OCI-LY1 (cell line): ENCODE measurements around the gene ITGAV.

Experiments used
- H2AFZ ChIP-seq: fragments of 200-600 bp; sonication (generic), shearing (Covaris generic); 2 replicates; pipeline ENCODE4 v1.6.0; 2014; ENCODE audit warnings: antibody characterized with exemption, mild to moderate bottlenecking, low read length
- H3F3A ChIP-seq: fragments of 200-600 bp; sonication (generic), shearing (Covaris generic); 2 replicates; pipeline ENCODE4 v1.6.0; 2014; ENCODE audit warnings: mild to moderate bottlenecking, antibody characterized with exemption, low read length, moderate library complexity; ENCODE audit not compliant: insufficient read depth
- H3K27ac ChIP-seq: fragments of 200-600 bp; sonication (generic); 2 replicates; pipeline ENCODE4 v1.5.1; 2014; ENCODE audit warnings: low read length, mixed run types, mild to moderate bottlenecking, low read depth; ENCODE audit not compliant: poor library complexity, severe bottlenecking
- H3K27me3 ChIP-seq: fragments of 200-600 bp; sonication (generic); 2 replicates; pipeline ENCODE4 v1.6.0; 2014; ENCODE audit warnings: antibody characterized with exemption, mild to moderate bottlenecking, low read length, moderate library complexity; ENCODE audit not compliant: insufficient read depth
- H3K36me3 ChIP-seq: fragments of 200-600 bp; sonication (generic); 2 replicates; pipeline ENCODE4 v1.6.1; 2014; ENCODE audit warnings: mild to moderate bottlenecking, antibody characterized with exemption, low read length, moderate library complexity, mixed read lengths; ENCODE audit not compliant: insufficient read depth
- H3K4me1 ChIP-seq: fragments of 200-600 bp; sonication (generic); 2 replicates; pipeline ENCODE4 v1.5.1; 2014; ENCODE audit warnings: mild to moderate bottlenecking, low read length, moderate library complexity; ENCODE audit not compliant: insufficient read depth, severe bottlenecking
- H3K4me2 ChIP-seq: fragments of 200-600 bp; sonication (generic), shearing (Covaris generic); 2 replicates; pipeline ENCODE4 v1.6.1; 2014; ENCODE audit warnings: low read length
- H3K4me3 ChIP-seq: fragments of 200-600 bp; sonication (generic); 2 replicates; pipeline ENCODE4 v1.5.1; 2014; ENCODE audit warnings: low read length, low read depth, mild to moderate bottlenecking, mixed read lengths; ENCODE audit not compliant: poor library complexity, severe bottlenecking
- H3K79me2 ChIP-seq: fragments of 200-600 bp; shearing (Covaris generic); 2 replicates; pipeline ENCODE4 v1.6.1; 2016; ENCODE audit warnings: mixed run types, low read length, mixed read lengths; ENCODE audit not compliant: insufficient read depth
- H3K9ac ChIP-seq: fragments of 200-600 bp; sonication (generic), shearing (Covaris generic); 2 replicates; pipeline ENCODE4 v1.6.1; 2014; ENCODE audit warnings: mild to moderate bottlenecking, low read length, mixed read lengths
- H3K9me2 ChIP-seq: fragments of 200-600 bp; sonication (generic), shearing (Covaris generic); 2 replicates; pipeline ENCODE4 v1.6.1; 2014; ENCODE audit warnings: low read depth, mild to moderate bottlenecking, low read length, mixed read lengths
- H3K9me3 ChIP-seq: fragments of 200-600 bp; shearing (Covaris generic); 2 replicates; pipeline ENCODE4 v1.6.1; 2014; ENCODE audit warnings: low read length, mixed read lengths
- H4K20me1 ChIP-seq: fragments of 200-600 bp; sonication (generic), shearing (Covaris generic); 2 replicates; pipeline ENCODE4 v1.6.0; 2016; ENCODE audit warnings: mild to moderate bottlenecking, low read length; ENCODE audit not compliant: insufficient read depth
- CTCF ChIP-seq: fragments of 200-600 bp; sonication (generic), shearing (Covaris generic); IDR thresholded peaks from 2 replicates; pipeline ENCODE4 v1.5.1; 2017; ENCODE audit warnings: mild to moderate bottlenecking, antibody characterized with exemption, low read length, moderate library complexity, mixed read lengths
- EZH2 ChIP-seq: fragments of 200-600 bp; sonication (generic), shearing (Covaris generic); IDR thresholded peaks from 2 replicates; pipeline ENCODE4 v1.8.0; 2017; ENCODE audit warnings: borderline replicate concordance, mixed run types, mild to moderate bottlenecking, antibody characterized with exemption, low read length, moderate library complexity, mixed read lengths

ITGAV gene

GRCh38 chr2:186716004-186716403, 126.1 kb downstream of the ITGAV start:
- H3K4me1 ChIP-seq, result no peaks in the 10 kb centered on the region
- no peak overlapping the region for H3K27ac ChIP-seq
- no peaks in the 10 kb centered on the region for H3K36me3 ChIP-seq
- no peak for TF ChIP-seq CTCF
- no peak for TF ChIP-seq EZH2
- H3K9me2 ChIP-seq, result no peaks in the 10 kb centered on the region
- no peaks in the 10 kb centered on the region for H3K27me3 ChIP-seq
- H3K4me3 ChIP-seq, result no peak overlapping the region
- no peak overlapping the region for H2AFZ ChIP-seq
- H3K79me2 ChIP-seq, result no peaks in the 10 kb centered on the region
- no peak overlapping the region for H3K9ac ChIP-seq
- no peaks in the 10 kb centered on the region for H3F3A ChIP-seq
- no peaks in the 10 kb centered on the region for H3K9me3 ChIP-seq
- H3K4me2 ChIP-seq, result no peak overlapping the region
- no peaks in the 10 kb centered on the region for H4K20me1 ChIP-seq

GRCh38 chr2:186716899-186717298, 127.0 kb downstream of the ITGAV start:
- Histone ChIP-seq H2AFZ (no peak overlapping the region), H3K79me2 (no peaks in the 10 kb centered on the region), H3K4me2 (no peak overlapping the region), H3K4me3 (no peak overlapping the region), H3K4me1 (no peaks in the 10 kb centered on the region), H3K9me2 (no peaks in the 10 kb centered on the region), H3K27me3 (no peaks in the 10 kb centered on the region), H3K9ac (no peak overlapping the region), H3K9me3 (no peaks in the 10 kb centered on the region), H3F3A (no peaks in the 10 kb centered on the region), H3K36me3 (no peaks in the 10 kb centered on the region), H4K20me1 (no peaks in the 10 kb centered on the region), H3K27ac (no peak overlapping the region)
- TF ChIP-seq CTCF (no peak), EZH2 (no peak)

GRCh38 chr2:186717320-186718007, 127.6 kb downstream of the ITGAV start:
- Histone ChIP-seq H3K27me3 (no peaks in the 10 kb centered on the region), H3K9me2 (no peaks in the 10 kb centered on the region), H3K4me2 (no peak overlapping the region), H3K9me3 (no peaks in the 10 kb centered on the region), H3K79me2 (no peaks in the 10 kb centered on the region), H3K4me1 (no peaks in the 10 kb centered on the region), H3F3A (no peaks in the 10 kb centered on the region), H4K20me1 (no peaks in the 10 kb centered on the region), H3K9ac (no peak overlapping the region), H3K36me3 (no peaks in the 10 kb centered on the region), H3K27ac (no peak overlapping the region), H3K4me3 (no peak overlapping the region), H2AFZ (no peak overlapping the region)
- TF ChIP-seq EZH2 (no peak), CTCF (no peak)
